ENCODE measurements around the gene SESTD1. TPM values are rescaled to one million over a fixed set of nuclear protein-coding genes. Genes with fewer than 3 reads are reported as not detected.

The SESTD1 gene
- total and polyA plus RNA-seq, 2 of the 8 experiments (the other 6 are each of a cell fraction or from before 2014, with no cell fraction given), result 5.2 to 49.6 TPM

DNA sequence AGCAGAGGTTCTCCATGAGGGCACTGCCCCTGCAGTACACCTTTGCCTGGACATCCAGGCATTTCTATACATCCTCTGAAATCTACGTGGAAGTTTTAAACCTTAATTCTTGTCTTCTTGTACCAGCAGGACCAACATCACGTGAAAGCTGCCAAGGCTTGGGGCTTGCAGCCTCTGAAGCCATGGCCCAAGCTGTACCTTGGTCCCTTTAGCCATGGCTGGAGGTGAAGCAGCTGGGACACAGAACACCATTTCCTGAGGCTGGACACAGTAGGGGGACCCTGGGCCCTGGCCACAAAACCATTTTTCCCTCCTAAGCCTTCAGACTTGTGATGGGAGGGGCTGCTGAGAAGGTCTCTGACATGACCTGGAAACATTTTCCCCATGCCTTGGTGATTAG is 181.9 kb downstream of the SESTD1 start:
- whole genome bisulfite sequencing, 2 experiments (ENCODE audit: extremely low coverage in 1 of 2, insufficient coverage in 1 of 2, insufficient read length in 1 of 2, insufficient replicate concordance in 2 of 2, low coverage in 1 of 2, low lambda C conversion rate in 2 of 2, missing lambda C conversion rate in 1 of 2), result 93% methylated on average over 2 of the region's 2 CpGs; no CpG with 5 or more reads in 1 of the 2 experiments
- Histone ChIP-seq H3K4me3 (ENCODE audit: extremely low read depth in 1 of 4, insufficient read depth in 2 of 4, low read depth in 3 of 4, low read length in 4 of 4) (no peak overlapping the region), H3K27ac (ENCODE audit: low read depth, low read length) (no peak overlapping the region), H4K91ac (replicated peaks; ENCODE audit: insufficient read length, low read length) (no peak overlapping the region), H4K5ac (ENCODE audit: insufficient read length, low read depth, low read length) (no peak overlapping the region), H3K14ac (ENCODE audit: insufficient read length) (no peak overlapping the region), H2AFZ (ENCODE audit: low read length) (no peak overlapping the region), H3K9me3 (ENCODE audit: insufficient read depth in 2 of 2, low read depth in 1 of 2, low read length in 1 of 2) (no peaks in the 10 kb centered on the region), H2BK20ac (ENCODE audit: low read length) (no peak overlapping the region), H3K23me2 (ENCODE audit: low read depth, low read length) (no peaks in the 10 kb centered on the region), H3K9ac (replicated peaks in 1 of 4; ENCODE audit: extremely low read depth in 1 of 4, low read depth in 3 of 4, low read length in 3 of 4) (no peak overlapping the region), H3K79me2 (ENCODE audit: control insufficient read depth in 1 of 2, insufficient read depth in 2 of 2, low read length in 2 of 2) (no peaks in the 10 kb centered on the region), H2BK15ac (ENCODE audit: low read length) (no peak overlapping the region), H4K8ac (ENCODE audit: extremely low read depth, insufficient read depth, low read length) (no peak overlapping the region), H2BK5ac (ENCODE audit: low read depth, low read length) (no peak overlapping the region), H3K4me2 (ENCODE audit: insufficient read depth in 1 of 2, low read depth in 2 of 2, low read length in 2 of 2) (no peak overlapping the region), H2BK120ac (replicated peaks; ENCODE audit: low read depth, low read length) (no peak overlapping the region), H3K79me1 (ENCODE audit: low read depth, low read length) (no peaks in the 10 kb centered on the region), H3K23ac (ENCODE audit: insufficient read length) (no peak overlapping the region), H2AK5ac (ENCODE audit: low read depth, low read length) (no peak overlapping the region), H3K4ac (replicated peaks; ENCODE audit: insufficient read length, low read depth, low read length) (no peak overlapping the region), H3K56ac (replicated peaks; ENCODE audit: insufficient read length, low read depth, low read length) (no peak overlapping the region), H3K36me3 (ENCODE audit: control insufficient read depth in 2 of 4, insufficient read depth in 4 of 4, low read length in 3 of 4) (no peaks in the 10 kb centered on the region), H3K18ac (ENCODE audit: extremely low read depth, low read length) (no peak overlapping the region), H3K27me3 (replicated peaks in 1 of 4; ENCODE audit: control insufficient read depth in 3 of 4, extremely low read depth in 1 of 4, insufficient read depth in 3 of 4, low read length in 3 of 4) (no peaks in the 10 kb centered on the region), H2BK12ac (ENCODE audit: low read depth, low read length) (no peak overlapping the region), H4K20me1 (replicated peaks in 1 of 2; ENCODE audit: control insufficient read depth in 1 of 2, insufficient read depth in 2 of 2, low read length in 2 of 2) (no peaks in the 10 kb centered on the region), H3K4me1 (replicated peaks in 1 of 4; ENCODE audit: control insufficient read depth in 3 of 4, insufficient read depth in 4 of 4, low read length in 3 of 4) (no peaks in the 10 kb centered on the region)
- TF ChIP-seq, protein P1, sequence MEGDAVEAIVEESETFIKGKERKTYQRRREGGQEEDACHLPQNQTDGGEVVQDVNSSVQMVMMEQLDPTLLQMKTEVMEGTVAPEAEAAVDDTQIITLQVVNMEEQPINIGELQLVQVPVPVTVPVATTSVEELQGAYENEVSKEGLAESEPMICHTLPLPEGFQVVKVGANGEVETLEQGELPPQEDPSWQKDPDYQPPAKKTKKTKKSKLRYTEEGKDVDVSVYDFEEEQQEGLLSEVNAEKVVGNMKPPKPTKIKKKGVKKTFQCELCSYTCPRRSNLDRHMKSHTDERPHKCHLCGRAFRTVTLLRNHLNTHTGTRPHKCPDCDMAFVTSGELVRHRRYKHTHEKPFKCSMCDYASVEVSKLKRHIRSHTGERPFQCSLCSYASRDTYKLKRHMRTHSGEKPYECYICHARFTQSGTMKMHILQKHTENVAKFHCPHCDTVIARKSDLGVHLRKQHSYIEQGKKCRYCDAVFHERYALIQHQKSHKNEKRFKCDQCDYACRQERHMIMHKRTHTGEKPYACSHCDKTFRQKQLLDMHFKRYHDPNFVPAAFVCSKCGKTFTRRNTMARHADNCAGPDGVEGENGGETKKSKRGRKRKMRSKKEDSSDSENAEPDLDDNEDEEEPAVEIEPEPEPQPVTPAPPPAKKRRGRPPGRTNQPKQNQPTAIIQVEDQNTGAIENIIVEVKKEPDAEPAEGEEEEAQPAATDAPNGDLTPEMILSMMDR (IDR thresholded peaks at IDR 0.05; ENCODE audit: control extremely low read depth in 1 of 3, insufficient read depth in 1 of 3, low read depth in 1 of 3, low read length in 3 of 3), result no peak
- TF ChIP-seq RFX5 (IDR thresholded peaks at IDR 0.05; ENCODE audit: borderline replicate concordance, low read depth, low read length) (no peak), FOSL1 (IDR thresholded peaks at IDR 0.05; ENCODE audit: insufficient read depth, low read depth, low read length) (no peak), YY1 (IDR thresholded peaks at IDR 0.05; ENCODE audit: low read depth, low read length) (no peak), RBBP5 (IDR thresholded peaks at IDR 0.05; ENCODE audit: borderline replicate concordance, low read depth, low read length) (no peak)
- FAIRE-seq (no peak), DNase-seq (ENCODE audit: low read depth in 1 of 2, low spot score in 2 of 2) (no peak)
- CTCF ChIA-PET (ENCODE audit: partially characterized antibody), result interaction anchor here (1.5 kb wide), 1 partner anchor 62 kb away, joined by 4 read pairs; no protein-coding TSS in a partner anchor
- POLR2A ChIA-PET (ENCODE audit: partially characterized antibody), result no interaction called here
